Mucosa of rectum (tissue), 2 donors: ENCODE data around the gene ZBTB16.

Experiments used
- H3K27ac ChIP-seq, 2 donors: one replicate each; pipeline ENCODE4 v1.7.0; 2013; ENCODE audit warnings: inconsistent platforms in 2 of 2, low read depth in 2 of 2, low read length in 2 of 2
- H3K27me3 ChIP-seq, 2 donors: one replicate each; pipeline ENCODE4 v1.7.0; 2013; ENCODE audit warnings: low read length in 2 of 2; ENCODE audit not compliant: control insufficient read depth in 2 of 2, insufficient read depth in 2 of 2
- H3K36me3 ChIP-seq, 2 donors: one replicate each; pipeline ENCODE4 v1.7.0; 2013; ENCODE audit warnings: low read length in 2 of 2; ENCODE audit not compliant: control insufficient read depth in 2 of 2, insufficient read depth in 2 of 2
- H3K4me1 ChIP-seq, 2 donors: one replicate each; pipeline ENCODE4 v1.7.0; 2013; ENCODE audit warnings: low read length in 2 of 2, mild to moderate bottlenecking in 1 of 2; ENCODE audit not compliant: control insufficient read depth in 2 of 2, insufficient read depth in 2 of 2
- H3K4me3 ChIP-seq, 2 donors: one replicate each; pipeline ENCODE4 v1.7.0; 2013; ENCODE audit warnings: low read length in 2 of 2
- H3K9ac ChIP-seq, 2 donors: one replicate each; pipeline ENCODE4 v1.7.0; 2013; ENCODE audit warnings: low read length in 2 of 2, low read depth in 1 of 2, mild to moderate bottlenecking in 1 of 2
- H3K9me3 ChIP-seq, 2 donors: one replicate each; pipeline ENCODE4 v1.7.0; 2013; ENCODE audit warnings: low read length in 2 of 2; ENCODE audit not compliant: control insufficient read depth in 2 of 2
- donor health status: healthy.
- donor health status: Normal muscosa, but diverticular disease.

The ZBTB16 gene

DNA sequence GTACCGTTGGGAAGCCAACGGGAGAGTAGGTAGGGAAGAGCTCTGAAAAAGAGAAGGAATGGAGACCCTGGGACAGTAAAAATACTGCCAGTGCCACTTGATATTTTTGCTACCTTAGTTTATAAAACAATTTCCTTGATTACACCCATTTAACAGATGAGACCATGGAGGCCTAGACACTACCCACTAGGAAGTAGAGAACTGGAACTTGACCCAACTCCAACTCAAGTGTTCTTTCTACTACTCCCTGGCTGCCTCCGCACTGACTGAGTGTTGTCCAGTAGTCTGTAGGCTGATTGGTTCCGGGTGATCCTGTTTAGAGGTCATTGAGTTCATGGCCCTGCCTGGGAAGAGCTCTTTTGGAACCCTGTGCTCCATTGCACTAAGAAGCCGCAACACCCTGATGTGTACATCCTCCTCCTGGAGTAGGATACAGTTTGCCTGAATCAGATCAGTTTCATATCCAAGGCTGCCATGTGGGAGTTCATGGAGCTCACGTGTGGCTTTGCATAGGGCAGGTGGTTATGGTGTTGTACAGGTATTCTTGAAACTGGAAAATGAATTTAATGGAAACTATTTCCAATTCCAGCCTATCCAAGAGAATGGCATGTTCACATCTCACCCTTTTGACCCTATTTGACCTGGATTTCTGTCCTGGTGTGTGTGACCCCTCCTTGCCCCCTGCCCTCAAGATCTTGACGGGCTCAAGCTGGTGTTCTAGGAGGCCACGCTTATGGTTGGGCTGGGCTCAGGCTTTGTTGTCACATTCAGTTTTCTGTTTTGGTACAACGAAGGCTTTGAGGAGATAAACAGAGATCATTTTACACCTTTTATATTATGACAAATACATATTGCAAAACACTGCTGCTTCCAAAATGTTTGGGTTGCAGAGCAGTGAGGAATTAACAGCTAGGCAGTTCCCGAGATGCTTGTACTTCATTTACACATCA is 134.5 kb downstream of the ZBTB16 start:
- peaks cover 0 to 4% of the 10 kb centered on the region in 2 donors for H3K4me1 ChIP-seq
- no peaks in the 10 kb centered on the region for H3K36me3 ChIP-seq
- peak overlapping the region in 1 of 2 donors; percentile 2 for H3K27ac ChIP-seq
- no peaks in the 10 kb centered on the region for H3K9me3 ChIP-seq
- H3K9ac ChIP-seq = no peak overlapping the region
- H3K4me3 ChIP-seq = no peak overlapping the region
- no peaks in the 10 kb centered on the region for H3K27me3 ChIP-seq

DNA sequence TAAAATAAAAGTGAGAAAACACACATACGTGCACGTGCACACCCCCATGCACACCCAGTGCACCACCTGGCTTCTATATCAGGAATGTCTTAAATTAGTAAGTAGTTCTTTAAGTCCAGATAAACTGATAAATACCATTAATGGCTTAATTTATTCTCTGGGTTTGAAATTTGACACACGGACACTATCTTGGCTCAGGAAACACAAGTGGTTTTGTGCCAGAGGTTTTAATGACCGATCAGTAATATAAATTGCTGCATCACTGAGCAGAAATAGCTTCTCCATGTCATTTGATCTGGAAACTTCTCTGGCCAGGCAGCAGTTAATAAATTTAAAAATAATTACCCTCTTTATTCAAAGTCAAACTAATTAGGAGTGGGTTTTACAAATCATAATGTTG is 135.2 kb downstream of the ZBTB16 start:
- peaks cover 0 to 4% of the 10 kb centered on the region in 2 donors for H3K4me1 ChIP-seq
- no peaks in the 10 kb centered on the region for H3K9me3 ChIP-seq
- peak overlapping the region in 1 of 2 donors; percentile 45 for H3K27ac ChIP-seq
- H3K9ac ChIP-seq = no peak overlapping the region
- no peak overlapping the region for H3K4me3 ChIP-seq
- no peaks in the 10 kb centered on the region for H3K36me3 ChIP-seq
- no peaks in the 10 kb centered on the region for H3K27me3 ChIP-seq

DNA sequence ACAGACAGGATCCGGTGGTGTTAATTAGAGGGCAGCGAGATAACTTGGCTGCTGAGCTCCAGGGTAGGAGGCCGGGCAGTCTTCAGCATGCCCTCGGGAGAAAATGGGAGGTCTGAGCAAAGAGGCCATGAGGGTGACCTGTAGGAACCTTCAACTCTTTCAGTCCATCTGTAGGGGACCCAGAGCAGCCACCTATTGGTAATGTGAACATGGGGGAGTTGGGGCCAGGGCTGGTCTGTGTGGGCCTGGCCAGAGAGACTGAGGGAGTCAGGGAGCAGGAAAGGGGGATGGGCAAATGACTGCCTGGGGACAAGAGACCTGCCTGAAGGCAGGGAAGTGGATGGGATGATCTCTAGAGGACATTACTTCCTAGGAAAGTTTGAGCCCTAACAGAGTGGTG is 135.6 kb downstream of the ZBTB16 start:
- no peaks in the 10 kb centered on the region for H3K27me3 ChIP-seq
- H3K4me1 ChIP-seq = peaks cover 0 to 4% of the 10 kb centered on the region in 2 donors
- H3K4me3 ChIP-seq = no peak overlapping the region
- no peaks in the 10 kb centered on the region for H3K36me3 ChIP-seq
- H3K9me3 ChIP-seq = no peaks in the 10 kb centered on the region
- H3K9ac ChIP-seq = no peak overlapping the region
- H3K27ac ChIP-seq = peak overlapping the region in 1 of 2 donors; percentile 45

DNA sequence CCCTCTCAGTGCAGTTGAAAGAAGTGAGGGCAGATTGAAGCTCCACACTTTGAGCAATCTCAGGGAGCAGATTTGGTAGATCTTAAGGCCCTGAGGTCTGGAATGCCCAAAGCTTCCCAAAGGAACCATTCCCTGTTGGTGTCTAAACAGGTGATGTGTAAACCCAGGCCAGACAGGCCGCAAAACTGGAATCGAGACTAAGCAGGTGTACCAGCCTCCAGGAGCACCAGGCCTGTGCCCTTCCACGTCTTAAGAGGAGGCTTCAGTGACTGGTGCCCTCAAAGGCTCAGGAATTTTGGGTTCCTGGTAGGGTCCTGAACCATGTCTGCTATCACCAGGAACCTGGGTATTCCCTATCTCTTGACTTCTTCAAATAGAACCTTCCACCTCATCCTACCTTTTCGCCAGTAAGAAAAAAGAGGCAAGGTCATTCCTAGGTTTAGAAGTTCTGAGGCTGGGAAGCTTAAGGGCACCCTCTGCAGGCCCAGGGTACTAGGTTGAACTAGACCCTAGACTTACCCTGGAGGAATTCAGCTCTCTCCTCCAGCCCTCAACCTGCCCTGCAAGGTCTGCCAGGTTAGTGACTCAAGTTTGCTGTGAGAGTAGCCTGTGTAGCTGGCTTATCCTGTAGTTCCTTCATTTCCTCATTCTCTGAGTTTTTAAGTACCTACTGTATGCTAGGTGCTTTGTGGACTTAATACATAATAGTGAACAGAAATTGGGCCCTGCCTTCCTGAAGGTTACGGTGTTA is 136.6 kb downstream of the ZBTB16 start:
- peak overlapping the region; percentile 37 to 64 for H3K27ac ChIP-seq
- no peaks in the 10 kb centered on the region for H3K36me3 ChIP-seq
- no peak overlapping the region for H3K9ac ChIP-seq
- H3K9me3 ChIP-seq = no peaks in the 10 kb centered on the region
- H3K27me3 ChIP-seq = no peaks in the 10 kb centered on the region
- peaks cover 0 to 4% of the 10 kb centered on the region in 2 donors for H3K4me1 ChIP-seq
- H3K4me3 ChIP-seq = no peak overlapping the region

DNA sequence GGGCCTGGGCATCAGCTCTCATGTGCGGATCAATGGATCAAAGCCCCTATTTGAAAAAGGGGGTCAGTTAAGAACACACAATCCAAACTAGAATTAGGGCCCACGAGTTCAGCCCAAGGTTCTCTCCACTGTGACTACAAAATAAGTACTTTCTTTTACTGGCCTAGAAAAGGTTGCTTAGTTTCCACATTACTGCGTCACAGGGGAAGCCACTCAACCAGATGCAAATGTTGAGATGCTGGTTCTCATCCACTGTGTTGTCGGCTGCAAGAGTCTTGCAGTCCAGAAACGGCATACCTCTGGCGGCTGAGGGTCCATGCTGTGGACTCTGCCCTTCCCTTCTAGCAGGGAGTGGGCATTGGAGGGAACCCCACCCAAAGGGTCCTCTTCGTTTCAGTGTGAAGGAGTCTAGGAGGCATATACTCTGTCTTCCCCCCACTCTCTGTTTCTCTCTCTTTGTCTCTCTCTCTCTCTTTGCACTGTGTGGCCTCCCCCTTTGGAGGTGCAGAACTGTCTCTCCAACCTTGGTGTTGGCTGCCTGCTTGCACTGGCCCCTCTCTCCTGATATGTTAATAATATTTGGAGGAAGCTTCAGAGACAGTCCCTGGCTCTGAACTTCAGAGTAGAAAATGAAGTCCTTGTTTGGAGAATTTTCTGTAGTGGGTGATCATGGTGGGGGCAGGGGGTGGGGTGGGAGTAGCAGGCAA is 137.6 kb downstream of the ZBTB16 start:
- no peaks in the 10 kb centered on the region for H3K9me3 ChIP-seq
- peak overlapping the region in 1 of 2 donors; percentile 36 for H3K9ac ChIP-seq
- no peak overlapping the region for H3K4me3 ChIP-seq
- H3K27me3 ChIP-seq = no peaks in the 10 kb centered on the region
- no peaks in the 10 kb centered on the region for H3K36me3 ChIP-seq
- peak overlapping the region; percentile 60 to 64 for H3K27ac ChIP-seq
- peaks cover 0 to 4% of the 10 kb centered on the region in 2 donors for H3K4me1 ChIP-seq

DNA sequence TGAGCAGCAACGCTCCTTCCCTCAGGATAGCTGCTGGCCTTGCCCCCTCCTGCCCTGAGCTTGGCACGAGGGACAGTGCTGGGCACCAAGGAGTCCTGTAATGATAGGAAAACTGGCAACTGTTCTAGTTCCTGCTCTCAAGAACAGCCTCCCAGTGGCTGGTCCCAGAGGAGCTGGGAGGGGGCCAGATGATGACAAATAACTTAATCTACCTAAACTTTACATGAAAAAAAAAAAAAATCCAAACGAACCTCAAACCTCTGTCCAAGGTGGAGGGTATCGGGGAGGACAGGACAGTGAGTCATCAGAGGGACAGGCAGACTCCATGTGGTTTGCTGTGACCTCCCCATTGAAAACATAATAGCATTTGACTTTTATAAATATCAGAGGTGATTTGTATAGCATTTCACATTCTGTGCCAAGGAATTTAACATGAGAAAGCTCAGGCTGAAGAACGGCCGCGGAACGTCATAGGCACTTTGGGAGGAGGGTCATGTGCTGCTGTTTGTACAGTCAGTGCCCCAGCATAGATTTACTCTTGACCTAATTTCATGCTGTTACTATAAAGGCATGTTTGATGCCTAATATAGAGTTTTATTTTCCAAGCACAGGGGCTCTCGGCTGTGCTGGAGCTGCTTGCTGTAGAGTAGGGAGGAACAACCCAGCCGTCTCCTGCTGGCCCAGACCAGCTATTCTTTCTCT is 138.4 kb downstream of the ZBTB16 start:
- H3K9ac ChIP-seq = no peak overlapping the region

DNA sequence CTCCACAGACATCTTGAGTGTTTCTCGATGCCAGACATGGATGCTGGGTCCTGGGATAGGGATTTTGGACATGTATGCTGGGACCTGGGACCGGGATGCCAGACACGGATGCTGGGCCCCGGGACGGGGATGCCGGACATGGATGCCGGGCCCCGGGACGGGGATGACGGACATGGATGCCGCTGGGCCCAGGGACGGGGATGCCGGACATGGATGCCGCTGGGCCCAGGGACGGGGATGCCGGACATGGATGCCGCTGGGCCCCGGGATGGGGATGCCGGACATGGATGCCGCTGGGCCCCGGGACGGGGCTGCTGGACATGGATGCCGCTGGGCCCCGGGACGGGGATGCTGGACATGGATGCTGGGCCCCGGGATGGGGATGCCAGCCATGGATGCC is 139.5 kb downstream of the ZBTB16 start:
- H3K9me3 ChIP-seq = no peaks in the 10 kb centered on the region
- peak overlapping the region in 1 of 2 donors; percentile 37 for H3K9ac ChIP-seq
- H3K27me3 ChIP-seq = no peaks in the 10 kb centered on the region
- H3K36me3 ChIP-seq = no peaks in the 10 kb centered on the region
- H3K27ac ChIP-seq = peak overlapping the region; percentile 66 to 80
- no peak overlapping the region for H3K4me3 ChIP-seq
- peaks cover 0 to 4% of the 10 kb centered on the region in 2 donors for H3K4me1 ChIP-seq

More for the DNA sequence above, 138.4 kb downstream of the ZBTB16 start:
- Histone ChIP-seq H3K27me3 (no peaks in the 10 kb centered on the region), H3K9me3 (no peaks in the 10 kb centered on the region), H3K27ac (peak overlapping the region; percentile 44 to 58), H3K4me3 (no peak overlapping the region), H3K36me3 (no peaks in the 10 kb centered on the region), H3K4me1 (peaks cover 0 to 4% of the 10 kb centered on the region in 2 donors)

DNA sequence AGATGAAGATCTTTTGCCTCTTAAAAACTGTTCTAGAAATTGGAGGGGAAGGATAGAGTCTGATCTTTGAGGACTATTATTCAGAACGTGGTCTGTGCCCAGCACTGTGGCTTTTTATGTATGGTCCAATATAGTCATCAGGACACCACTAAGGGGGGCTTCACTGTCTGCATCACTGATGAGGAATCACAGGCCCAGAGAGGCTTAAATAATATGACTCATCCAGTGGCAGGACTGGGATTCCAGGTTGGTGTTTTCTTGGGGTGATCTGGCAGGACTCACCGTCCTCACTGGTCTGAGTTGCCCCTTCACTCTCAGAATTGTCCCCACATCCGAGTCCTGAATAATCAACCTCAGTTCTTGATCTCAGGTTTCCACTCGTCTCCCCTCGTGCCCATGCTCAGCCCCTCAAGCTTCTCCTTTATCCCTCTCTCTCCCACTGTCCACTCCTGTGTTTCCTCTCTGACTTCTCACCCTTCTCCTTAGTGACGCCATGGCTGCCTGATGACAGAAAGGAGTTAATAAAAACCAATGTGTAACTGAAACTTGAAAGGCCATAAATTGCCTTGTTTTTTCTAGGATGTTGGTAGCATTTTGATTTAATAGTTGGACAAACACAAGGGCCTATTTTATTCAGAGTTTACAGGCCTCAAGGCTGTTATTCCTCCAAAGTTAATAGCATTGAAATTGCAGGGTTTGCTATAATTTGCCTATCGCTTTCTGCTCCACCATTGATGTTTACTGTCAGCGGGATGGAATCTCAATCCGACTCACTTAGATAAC is 141.0 kb downstream of the ZBTB16 start:
- Histone ChIP-seq H3K9ac (no peak overlapping the region), H3K27ac (no peak overlapping the region), H3K9me3 (no peaks in the 10 kb centered on the region), H3K36me3 (no peaks in the 10 kb centered on the region), H3K4me3 (no peak overlapping the region), H3K27me3 (no peaks in the 10 kb centered on the region), H3K4me1 (peaks cover 0 to 4% of the 10 kb centered on the region in 2 donors)

DNA sequence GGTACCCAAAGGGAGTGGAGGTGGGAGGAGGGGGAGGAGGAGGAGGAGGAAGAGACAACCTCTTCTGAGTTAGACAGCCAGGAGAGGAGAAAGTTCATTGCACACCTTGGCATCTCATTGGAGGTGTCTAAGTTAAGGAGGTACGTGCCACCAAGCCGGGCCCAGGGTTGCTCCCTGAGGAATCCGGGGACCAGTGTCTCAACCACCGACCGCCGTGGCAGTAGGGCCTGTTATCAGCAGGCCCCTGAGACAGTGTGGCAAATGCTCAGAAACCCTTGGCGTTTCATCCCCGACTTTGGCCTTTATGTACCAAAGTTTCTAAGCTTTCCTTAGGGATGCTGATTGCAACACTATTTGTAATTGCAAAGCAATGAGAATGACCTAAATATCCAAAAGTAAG is 141.7 kb downstream of the ZBTB16 start:
- Histone ChIP-seq H3K4me1 (peaks cover 0 to 4% of the 10 kb centered on the region in 2 donors), H3K27ac (no peak overlapping the region), H3K4me3 (no peak overlapping the region)

More for the DNA sequence above, 141.7 kb downstream of the ZBTB16 start:
- Histone ChIP-seq H3K9me3 (no peaks in the 10 kb centered on the region), H3K9ac (no peak overlapping the region), H3K36me3 (no peaks in the 10 kb centered on the region), H3K27me3 (no peaks in the 10 kb centered on the region)
